Calu3 (cell line): ENCODE measurements around the gene ALDH4A1. TPM values are rescaled to one million over a fixed set of nuclear protein-coding genes. Genes with fewer than 3 reads are reported as not detected.
"Not testable (repeated sequence)": the region's sequence is repeated elsewhere in the genome, so short reads cannot be mapped to it uniquely, and the experiment has no call there.

Source experiments
- BruUV-seq: library from RNA; stranded (reverse); fragments of 400-500 nt; replicated peaks from 2 replicates; lab custom pipeline; 2021; lab: Mats Ljungman, UMichigan
- CTCF ChIA-PET: fragments of 300-600 bp; sonication (Branson Sonifier 250); formaldehyde crosslinking; loops from one replicate; lab custom pipeline; 2022; ENCODE audit warnings: antibody characterized with exemption; lab: Charles Lee
- DNase-seq: peaks from one replicate; pipeline ENCODE4 v3.0.0; 2022
- H3K27ac Mint-ChIP-seq: one replicate; pipeline ENCODE4 v1.8.0; 2022; ENCODE audit warnings: mixed read lengths; ENCODE audit not compliant: unreplicated experiment
- H3K27me3 Mint-ChIP-seq: one replicate; pipeline ENCODE4 v1.8.0; 2022; ENCODE audit warnings: mixed read lengths; ENCODE audit not compliant: unreplicated experiment
- H3K36me3 Mint-ChIP-seq: one replicate; pipeline ENCODE4 v1.8.0; 2022; ENCODE audit warnings: mild to moderate bottlenecking, moderate library complexity, mixed read lengths; ENCODE audit not compliant: insufficient read depth, unreplicated experiment
- H3K4me1 Mint-ChIP-seq: one replicate; pipeline ENCODE4 v1.8.0; 2022; ENCODE audit warnings: mild to moderate bottlenecking, low read depth, mixed read lengths; ENCODE audit not compliant: unreplicated experiment
- H3K4me3 Mint-ChIP-seq: one replicate; pipeline ENCODE4 v1.8.0; 2022; ENCODE audit warnings: mild to moderate bottlenecking, low read depth, moderate library complexity, mixed read lengths; ENCODE audit not compliant: unreplicated experiment
- H3K9me3 Mint-ChIP-seq: one replicate; pipeline ENCODE4 v1.8.0; 2022; ENCODE audit warnings: low read depth, mixed read lengths; ENCODE audit not compliant: unreplicated experiment
- intact Hi-C: fragments of 100-400 bp; cut with micrococcal nuclease; formaldehyde crosslinking; loops from one replicate; pipeline ENCODE4 v1.10.0; 2022; ENCODE audit not compliant: unreplicated experiment
- total RNA-seq: library from RNA; stranded (reverse); gene quantifications from 2 replicates; pipeline ENCODE4 v1.2.3, GENCODE V29; 2022
- TF ChIP-seq, protein P1 (sequence below): fragments of 200-600 bp; IDR thresholded peaks from one replicate; pipeline ENCODE4 v1.8.0; 2022; ENCODE audit warnings: antibody characterized with exemption; ENCODE audit not compliant: unreplicated experiment

Gene ALDH4A1
- total RNA-seq, 1 experiment from 2014 or later, result 10.7 TPM

DNA sequence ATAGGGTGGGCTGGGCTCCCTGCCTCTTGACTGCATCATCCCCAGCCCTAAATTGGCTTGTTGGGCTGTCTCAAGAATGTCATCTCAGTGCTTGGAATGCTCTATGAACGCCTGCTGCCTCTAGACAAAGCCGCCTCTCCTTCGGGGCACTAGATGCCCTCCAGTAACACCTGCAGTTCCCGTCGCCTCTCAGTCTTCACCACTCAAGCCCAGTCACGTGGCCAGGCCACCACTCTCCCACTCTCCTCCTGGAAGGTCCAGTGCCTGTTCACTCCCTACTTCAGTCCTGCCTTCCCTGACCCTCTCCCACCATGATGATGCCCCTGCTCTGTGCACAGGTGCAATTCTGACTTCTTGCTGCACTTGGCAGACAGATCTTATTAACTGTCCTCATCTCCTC lies 49.9 kb downstream of the ALDH4A1 start:
- TF ChIP-seq, protein P1, sequence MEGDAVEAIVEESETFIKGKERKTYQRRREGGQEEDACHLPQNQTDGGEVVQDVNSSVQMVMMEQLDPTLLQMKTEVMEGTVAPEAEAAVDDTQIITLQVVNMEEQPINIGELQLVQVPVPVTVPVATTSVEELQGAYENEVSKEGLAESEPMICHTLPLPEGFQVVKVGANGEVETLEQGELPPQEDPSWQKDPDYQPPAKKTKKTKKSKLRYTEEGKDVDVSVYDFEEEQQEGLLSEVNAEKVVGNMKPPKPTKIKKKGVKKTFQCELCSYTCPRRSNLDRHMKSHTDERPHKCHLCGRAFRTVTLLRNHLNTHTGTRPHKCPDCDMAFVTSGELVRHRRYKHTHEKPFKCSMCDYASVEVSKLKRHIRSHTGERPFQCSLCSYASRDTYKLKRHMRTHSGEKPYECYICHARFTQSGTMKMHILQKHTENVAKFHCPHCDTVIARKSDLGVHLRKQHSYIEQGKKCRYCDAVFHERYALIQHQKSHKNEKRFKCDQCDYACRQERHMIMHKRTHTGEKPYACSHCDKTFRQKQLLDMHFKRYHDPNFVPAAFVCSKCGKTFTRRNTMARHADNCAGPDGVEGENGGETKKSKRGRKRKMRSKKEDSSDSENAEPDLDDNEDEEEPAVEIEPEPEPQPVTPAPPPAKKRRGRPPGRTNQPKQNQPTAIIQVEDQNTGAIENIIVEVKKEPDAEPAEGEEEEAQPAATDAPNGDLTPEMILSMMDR, result no peak
- no peaks in the 10 kb centered on the region for H3K36me3 Mint-ChIP-seq
- peaks cover 29% of the 10 kb centered on the region for H3K27me3 Mint-ChIP-seq
- intact Hi-C loops, result no loop called here
- no peak for DNase-seq
- CTCF ChIA-PET, result no interaction called here
- no TSS peak for BruUV-seq
- H3K27ac Mint-ChIP-seq, result no peak overlapping the region
- no peaks in the 10 kb centered on the region for H3K4me1 Mint-ChIP-seq
- no peak overlapping the region for H3K4me3 Mint-ChIP-seq
- H3K9me3 Mint-ChIP-seq, result no peaks in the 10 kb centered on the region

DNA sequence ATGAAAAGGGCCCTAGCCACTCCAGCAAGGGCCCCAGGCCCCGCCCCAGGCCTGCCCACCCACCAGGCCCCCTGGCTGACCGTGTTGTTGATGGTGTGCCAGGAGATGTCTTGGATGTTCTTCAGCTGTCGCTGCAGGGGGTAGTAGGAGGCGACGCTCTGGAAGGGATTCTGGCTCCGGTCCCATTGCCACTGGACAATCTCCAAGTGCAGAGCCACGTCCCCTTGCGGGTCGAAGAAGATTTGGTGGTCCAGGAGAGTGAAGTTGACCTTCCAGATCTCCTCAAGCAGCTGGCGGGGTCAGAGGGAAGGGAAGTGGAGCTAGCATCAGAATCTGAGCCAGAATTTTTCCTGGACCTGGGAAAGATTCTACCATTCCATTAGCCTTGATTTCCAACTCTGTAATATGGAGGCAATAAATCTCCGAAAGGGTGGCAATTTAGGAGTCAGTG lies 53.1 kb downstream of the ALDH4A1 start:
- CTCF ChIA-PET, result interaction anchor here (0.5 kb wide), 1 partner anchor 15 kb away, joined by 5 read pairs; no protein-coding TSS in a partner anchor

DNA sequence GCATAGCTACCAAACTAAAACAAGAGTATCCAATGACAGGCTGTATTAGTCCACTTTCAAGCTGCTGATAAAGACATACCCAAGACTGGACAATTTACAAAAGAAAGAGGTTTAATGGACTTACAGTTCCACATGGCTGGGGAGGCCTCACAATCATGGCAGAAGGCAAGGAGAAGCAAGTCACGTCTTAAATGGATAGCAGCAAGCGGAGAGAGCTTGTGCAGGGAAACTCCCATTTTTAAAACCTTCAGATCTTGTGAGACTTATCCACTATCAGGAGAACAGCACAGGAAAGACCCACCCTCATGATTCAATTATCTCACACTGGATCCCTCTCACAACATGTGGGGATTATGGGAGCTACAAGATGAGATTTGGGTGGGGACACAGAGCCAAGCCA lies 54.6 kb downstream of the ALDH4A1 start:
- peaks cover 55% of the 10 kb centered on the region for H3K27me3 Mint-ChIP-seq
- H3K4me3 Mint-ChIP-seq, H3K4me1 Mint-ChIP-seq, H3K9me3 Mint-ChIP-seq, H3K27ac Mint-ChIP-seq, BruUV-seq, DNase-seq, H3K36me3 Mint-ChIP-seq, intact Hi-C loops: not testable (repeated sequence)
- CTCF ChIA-PET, result interaction anchor here (0.5 kb wide), 1 partner anchor 152 kb away, joined by 3 read pairs; no protein-coding TSS in a partner anchor

More for the DNA sequence above, 53.1 kb downstream of the ALDH4A1 start:
- intact Hi-C loops, result no loop called here
- no TSS peak for BruUV-seq
- TF ChIP-seq, protein P1, result no peak
- Mint-ChIP-seq H3K27ac (no peak overlapping the region), H3K4me3 (no peak overlapping the region), H3K4me1 (no peaks in the 10 kb centered on the region), H3K9me3 (no peaks in the 10 kb centered on the region), H3K36me3 (no peaks in the 10 kb centered on the region), H3K27me3 (peaks cover 40% of the 10 kb centered on the region)
- no peak for DNase-seq

DNA sequence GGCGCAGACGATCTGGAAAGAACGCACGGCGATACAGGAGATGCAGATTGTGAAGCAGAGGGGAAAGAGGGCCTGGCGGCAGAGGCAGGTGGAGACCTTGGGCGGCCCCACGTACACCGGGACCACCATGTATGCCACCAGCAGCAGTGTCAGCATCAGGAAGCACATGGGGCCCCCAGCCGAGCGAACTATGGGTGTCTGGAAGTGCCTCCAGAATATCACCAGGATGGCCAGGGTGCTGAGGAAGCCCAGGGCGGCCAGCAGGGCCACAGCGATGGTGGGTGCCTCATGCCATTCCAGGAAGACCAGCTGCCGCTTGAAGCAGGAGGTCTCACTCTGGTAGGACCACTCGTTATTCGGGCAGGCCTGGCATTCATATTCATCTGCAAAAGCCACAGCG lies 62.2 kb downstream of the ALDH4A1 start:
- Mint-ChIP-seq H3K4me1 (no peaks in the 10 kb centered on the region), H3K27me3 (peaks cover 32% of the 10 kb centered on the region), H3K9me3 (no peaks in the 10 kb centered on the region), H3K27ac (no peak overlapping the region), H3K4me3 (no peak overlapping the region), H3K36me3 (no peaks in the 10 kb centered on the region)
- intact Hi-C loops, result no loop called here
- no peak for DNase-seq
- TF ChIP-seq, protein P1, result no peak
- CTCF ChIA-PET, result no interaction called here
- no TSS peak for BruUV-seq

DNA sequence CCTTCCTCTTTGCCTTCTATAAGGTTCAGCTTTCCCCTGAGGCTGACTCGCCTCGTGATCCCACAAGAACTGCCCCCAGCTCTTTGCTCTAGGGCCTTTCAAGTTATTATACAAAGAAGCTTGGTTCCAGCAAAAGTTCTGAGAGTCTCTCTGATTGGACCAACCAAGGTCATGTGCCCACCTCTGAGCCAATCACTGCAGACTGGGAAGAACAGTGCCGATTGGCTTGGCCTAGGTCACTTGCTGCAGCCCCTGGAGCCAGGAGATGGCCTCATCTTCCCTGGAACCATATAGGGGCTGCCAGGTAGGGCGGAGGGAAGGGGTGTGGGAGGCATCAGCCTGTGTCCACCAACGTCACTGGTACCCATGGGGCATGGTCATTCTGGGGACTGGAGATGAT lies 65.7 kb downstream of the ALDH4A1 start:
- no peaks in the 10 kb centered on the region for H3K27me3 Mint-ChIP-seq
- H3K9me3 Mint-ChIP-seq, result no peaks in the 10 kb centered on the region
- H3K4me3 Mint-ChIP-seq, result no peak overlapping the region
- intact Hi-C loops, result no loop called here
- H3K4me1 Mint-ChIP-seq, result no peaks in the 10 kb centered on the region
- CTCF ChIA-PET, result no interaction called here
- TF ChIP-seq, protein P1, result no peak
- DNase-seq, result no peak
- no TSS peak for BruUV-seq
- H3K27ac Mint-ChIP-seq, result no peak overlapping the region
- H3K36me3 Mint-ChIP-seq, result no peaks in the 10 kb centered on the region

DNA sequence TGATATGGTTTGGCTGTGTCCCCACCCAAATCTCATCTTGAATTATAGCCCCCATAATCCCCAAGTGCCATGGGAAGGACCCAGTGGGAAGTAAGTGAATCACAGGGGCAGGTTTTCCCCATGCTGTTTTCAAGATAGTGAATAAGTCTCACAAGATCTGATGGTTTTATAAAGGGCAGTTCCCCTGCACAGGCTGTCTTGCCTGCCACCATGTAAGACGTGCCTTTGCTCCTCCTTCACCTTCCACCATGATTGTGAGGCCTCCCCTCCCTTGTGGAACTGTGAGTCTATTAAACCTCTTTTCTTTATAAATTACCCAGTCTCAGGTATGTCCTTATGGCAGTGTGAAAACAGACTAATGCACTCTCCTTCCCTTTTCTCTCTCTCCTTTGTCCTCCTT lies 70.0 kb downstream of the ALDH4A1 start:
- H3K36me3 Mint-ChIP-seq, DNase-seq, intact Hi-C loops, H3K4me3 Mint-ChIP-seq, H3K9me3 Mint-ChIP-seq, CTCF ChIA-PET, H3K27ac Mint-ChIP-seq, H3K4me1 Mint-ChIP-seq, BruUV-seq: not testable (repeated sequence)
- peaks cover 13% of the 10 kb centered on the region for H3K27me3 Mint-ChIP-seq
